Liver (tissue), 3 donors: ENCODE measurements around the gene ARHGAP6.

Experiments
- EGR1 ChIP-seq, 2 donors: IDR thresholded peaks; 2 replicates each; pipeline ENCODE4 v1.6.1; 2016 to 2018; ENCODE audit warnings: antibody characterized with exemption in 2 of 2, low read depth in 2 of 2
- JUND ChIP-seq, 2 donors: IDR thresholded peaks; 2 replicates each; pipeline ENCODE4 v1.6.1; 2016; ENCODE audit warnings: antibody characterized with exemption in 2 of 2
- RAD21 ChIP-seq, 2 donors: IDR thresholded peaks; 2 replicates each; pipeline ENCODE4 v1.6.1; 2016; ENCODE audit warnings: antibody characterized with exemption in 2 of 2, mild to moderate bottlenecking in 2 of 2
- RXRA ChIP-seq, 2 donors: IDR thresholded peaks; 2 replicates each; pipeline ENCODE4 v1.6.1; 2017 to 2018; ENCODE audit warnings: antibody characterized with exemption in 2 of 2, mild to moderate bottlenecking in 1 of 2
- SP1 ChIP-seq: IDR thresholded peaks from 2 replicates; pipeline ENCODE4 v1.6.1; 2018; ENCODE audit warnings: antibody characterized with exemption, mild to moderate bottlenecking
- TAF1 ChIP-seq: conservative IDR thresholded peaks from 2 replicates; pipeline ENCODE4 v1.6.1; 2016; ENCODE audit warnings: antibody characterized with exemption, mild to moderate bottlenecking
- YY1 ChIP-seq: IDR thresholded peaks from 2 replicates; pipeline ENCODE4 v1.6.1; 2016; ENCODE audit warnings: antibody characterized with exemption, mild to moderate bottlenecking
- TF ChIP-seq, protein P1 (sequence below): fragments of 150-350 bp; IDR thresholded peaks from 2 replicates; pipeline ENCODE4 v1.5.1; 2017; ENCODE audit warnings: improper control_type of control experiment, low read depth, low read length; ENCODE audit not compliant: missing input control
- TF ChIP-seq, protein P2 (sequence below): IDR thresholded peaks from 2 replicates; pipeline ENCODE4 v1.6.1; 2016; ENCODE audit warnings: antibody characterized with exemption, mild to moderate bottlenecking
- TF ChIP-seq, protein P3 (sequence below): IDR thresholded peaks from 2 replicates; pipeline ENCODE4 v1.6.1; 2016; ENCODE audit warnings: antibody characterized with exemption
- TF ChIP-seq, protein P4 (sequence below): IDR thresholded peaks from 2 replicates; pipeline ENCODE4 v1.6.1; 2016; ENCODE audit warnings: antibody characterized with exemption
- donor health status: healthy.
- donor health status: healthy.

DNA sequence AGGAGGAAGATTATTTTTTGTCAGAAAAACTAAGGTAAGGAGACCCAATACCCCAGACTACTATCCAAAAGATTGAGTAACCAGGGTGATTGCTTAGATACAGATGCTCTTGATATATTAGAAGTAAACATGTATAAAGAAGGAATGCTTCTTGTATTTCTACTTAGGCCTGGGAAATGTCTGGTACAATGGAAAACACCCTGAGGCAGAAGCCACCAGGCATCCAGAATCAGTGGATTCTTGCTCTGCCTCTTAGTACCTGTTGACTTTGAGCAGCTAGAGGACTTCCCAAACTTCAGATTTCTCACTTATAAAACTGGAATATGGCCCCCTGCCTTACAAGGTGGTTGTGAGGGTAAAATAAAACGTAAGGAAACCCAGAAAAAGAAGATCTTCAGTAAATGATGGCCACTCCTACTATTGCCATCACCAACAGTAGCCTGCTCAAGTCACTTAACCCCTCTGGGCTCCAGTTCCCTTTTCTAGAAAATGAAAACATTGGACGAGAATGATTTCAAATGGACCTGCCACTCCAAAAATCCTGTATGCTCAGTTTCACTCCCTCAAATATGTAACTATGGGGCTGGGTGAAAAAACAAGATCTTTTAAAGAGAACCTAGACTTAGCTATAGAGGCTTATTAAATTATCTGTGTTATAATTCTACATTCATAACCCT, 315.9 kb downstream of the ARHGAP6 start:
- TF ChIP-seq EGR1 (IDR thresholded peaks at IDR 0.05; ENCODE audit: low read depth in 2 of 2) (no peak), TAF1 (no peak), YY1 (no peak), JUND (IDR thresholded peaks at IDR 0.05) (no peak), SP1 (no peak), RAD21 (IDR thresholded peaks at IDR 0.05) (no peak), RXRA (IDR thresholded peaks at IDR 0.05) (no peak)
- TF ChIP-seq, protein P1, sequence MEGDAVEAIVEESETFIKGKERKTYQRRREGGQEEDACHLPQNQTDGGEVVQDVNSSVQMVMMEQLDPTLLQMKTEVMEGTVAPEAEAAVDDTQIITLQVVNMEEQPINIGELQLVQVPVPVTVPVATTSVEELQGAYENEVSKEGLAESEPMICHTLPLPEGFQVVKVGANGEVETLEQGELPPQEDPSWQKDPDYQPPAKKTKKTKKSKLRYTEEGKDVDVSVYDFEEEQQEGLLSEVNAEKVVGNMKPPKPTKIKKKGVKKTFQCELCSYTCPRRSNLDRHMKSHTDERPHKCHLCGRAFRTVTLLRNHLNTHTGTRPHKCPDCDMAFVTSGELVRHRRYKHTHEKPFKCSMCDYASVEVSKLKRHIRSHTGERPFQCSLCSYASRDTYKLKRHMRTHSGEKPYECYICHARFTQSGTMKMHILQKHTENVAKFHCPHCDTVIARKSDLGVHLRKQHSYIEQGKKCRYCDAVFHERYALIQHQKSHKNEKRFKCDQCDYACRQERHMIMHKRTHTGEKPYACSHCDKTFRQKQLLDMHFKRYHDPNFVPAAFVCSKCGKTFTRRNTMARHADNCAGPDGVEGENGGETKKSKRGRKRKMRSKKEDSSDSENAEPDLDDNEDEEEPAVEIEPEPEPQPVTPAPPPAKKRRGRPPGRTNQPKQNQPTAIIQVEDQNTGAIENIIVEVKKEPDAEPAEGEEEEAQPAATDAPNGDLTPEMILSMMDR = no peak
- TF ChIP-seq, protein P2, sequence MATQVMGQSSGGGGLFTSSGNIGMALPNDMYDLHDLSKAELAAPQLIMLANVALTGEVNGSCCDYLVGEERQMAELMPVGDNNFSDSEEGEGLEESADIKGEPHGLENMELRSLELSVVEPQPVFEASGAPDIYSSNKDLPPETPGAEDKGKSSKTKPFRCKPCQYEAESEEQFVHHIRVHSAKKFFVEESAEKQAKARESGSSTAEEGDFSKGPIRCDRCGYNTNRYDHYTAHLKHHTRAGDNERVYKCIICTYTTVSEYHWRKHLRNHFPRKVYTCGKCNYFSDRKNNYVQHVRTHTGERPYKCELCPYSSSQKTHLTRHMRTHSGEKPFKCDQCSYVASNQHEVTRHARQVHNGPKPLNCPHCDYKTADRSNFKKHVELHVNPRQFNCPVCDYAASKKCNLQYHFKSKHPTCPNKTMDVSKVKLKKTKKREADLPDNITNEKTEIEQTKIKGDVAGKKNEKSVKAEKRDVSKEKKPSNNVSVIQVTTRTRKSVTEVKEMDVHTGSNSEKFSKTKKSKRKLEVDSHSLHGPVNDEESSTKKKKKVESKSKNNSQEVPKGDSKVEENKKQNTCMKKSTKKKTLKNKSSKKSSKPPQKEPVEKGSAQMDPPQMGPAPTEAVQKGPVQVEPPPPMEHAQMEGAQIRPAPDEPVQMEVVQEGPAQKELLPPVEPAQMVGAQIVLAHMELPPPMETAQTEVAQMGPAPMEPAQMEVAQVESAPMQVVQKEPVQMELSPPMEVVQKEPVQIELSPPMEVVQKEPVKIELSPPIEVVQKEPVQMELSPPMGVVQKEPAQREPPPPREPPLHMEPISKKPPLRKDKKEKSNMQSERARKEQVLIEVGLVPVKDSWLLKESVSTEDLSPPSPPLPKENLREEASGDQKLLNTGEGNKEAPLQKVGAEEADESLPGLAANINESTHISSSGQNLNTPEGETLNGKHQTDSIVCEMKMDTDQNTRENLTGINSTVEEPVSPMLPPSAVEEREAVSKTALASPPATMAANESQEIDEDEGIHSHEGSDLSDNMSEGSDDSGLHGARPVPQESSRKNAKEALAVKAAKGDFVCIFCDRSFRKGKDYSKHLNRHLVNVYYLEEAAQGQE = no peak
- TF ChIP-seq, protein P3, sequence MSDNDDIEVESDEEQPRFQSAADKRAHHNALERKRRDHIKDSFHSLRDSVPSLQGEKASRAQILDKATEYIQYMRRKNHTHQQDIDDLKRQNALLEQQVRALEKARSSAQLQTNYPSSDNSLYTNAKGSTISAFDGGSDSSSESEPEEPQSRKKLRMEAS = no peak
- TF ChIP-seq, protein P4, sequence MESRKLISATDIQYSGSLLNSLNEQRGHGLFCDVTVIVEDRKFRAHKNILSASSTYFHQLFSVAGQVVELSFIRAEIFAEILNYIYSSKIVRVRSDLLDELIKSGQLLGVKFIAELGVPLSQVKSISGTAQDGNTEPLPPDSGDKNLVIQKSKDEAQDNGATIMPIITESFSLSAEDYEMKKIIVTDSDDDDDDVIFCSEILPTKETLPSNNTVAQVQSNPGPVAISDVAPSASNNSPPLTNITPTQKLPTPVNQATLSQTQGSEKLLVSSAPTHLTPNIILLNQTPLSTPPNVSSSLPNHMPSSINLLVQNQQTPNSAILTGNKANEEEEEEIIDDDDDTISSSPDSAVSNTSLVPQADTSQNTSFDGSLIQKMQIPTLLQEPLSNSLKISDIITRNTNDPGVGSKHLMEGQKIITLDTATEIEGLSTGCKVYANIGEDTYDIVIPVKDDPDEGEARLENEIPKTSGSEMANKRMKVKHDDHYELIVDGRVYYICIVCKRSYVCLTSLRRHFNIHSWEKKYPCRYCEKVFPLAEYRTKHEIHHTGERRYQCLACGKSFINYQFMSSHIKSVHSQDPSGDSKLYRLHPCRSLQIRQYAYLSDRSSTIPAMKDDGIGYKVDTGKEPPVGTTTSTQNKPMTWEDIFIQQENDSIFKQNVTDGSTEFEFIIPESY = no peak
